GM23338 (cell line): Measurements from ENCODE around the gene HSPBAP1. TPM values are rescaled to one million over a fixed set of nuclear protein-coding genes. Genes with fewer than 3 reads are reported as not detected.

Experiments used
- ATAC-seq: fragments of 200-7000 bp; cut with Tn5 transposase; 3 replicates; pipeline ENCODE4 v1.9.1; 2020
- DNase-seq: peaks from one replicate; pipeline ENCODE4 v3.0.0-alpha.2; 2015; ENCODE audit warnings: low spot score
- H2AFZ ChIP-seq: fragments of 200-600 bp; sonication (generic); 2 replicates; pipeline ENCODE4 v1.8.0; 2016; ENCODE audit warnings: antibody characterized with exemption, mild to moderate bottlenecking, moderate library complexity
- H3F3A ChIP-seq: fragments of 200-600 bp; sonication (generic); replicated peaks from 2 replicates; pipeline ENCODE4 v1.8.0; 2017; ENCODE audit warnings: antibody characterized with exemption, mixed run types, low read depth
- H3K27ac ChIP-seq: fragments of 200-600 bp; sonication (generic); 2 replicates; pipeline ENCODE4 v1.6.1; 2016; ENCODE audit warnings: low read depth
- H3K27me3 ChIP-seq: fragments of 200-600 bp; sonication (generic); 2 replicates; pipeline ENCODE4 v1.8.0; 2016; ENCODE audit warnings: mild to moderate bottlenecking, mixed run types, moderate library complexity; ENCODE audit not compliant: insufficient read depth
- H3K36me3 ChIP-seq: fragments of 200-600 bp; sonication (generic); 2 replicates; pipeline ENCODE4 v1.8.0; 2016; ENCODE audit warnings: mild to moderate bottlenecking; ENCODE audit not compliant: insufficient read depth
- H3K4me1 ChIP-seq: fragments of 200-600 bp; sonication (generic); 2 replicates; pipeline ENCODE4 v1.8.0; 2016; ENCODE audit warnings: mild to moderate bottlenecking, moderate library complexity; ENCODE audit not compliant: insufficient read depth
- H3K4me2 ChIP-seq: fragments of 200-600 bp; sonication (generic); 2 replicates; pipeline ENCODE4 v1.7.1; 2017; ENCODE audit warnings: mixed run types
- H3K4me3 ChIP-seq: fragments of 200-600 bp; sonication (generic); 2 replicates; pipeline ENCODE4 v1.6.1; 2016; ENCODE audit warnings: mixed run types
- H3K79me2 ChIP-seq: fragments of 200-600 bp; sonication (generic); replicated peaks from 2 replicates; pipeline ENCODE4 v1.8.0; 2017; ENCODE audit warnings: mild to moderate bottlenecking; ENCODE audit not compliant: insufficient read depth
- H3K9me2 ChIP-seq: fragments of 200-600 bp; sonication (generic); 2 replicates; pipeline ENCODE4 v1.8.0; 2017; ENCODE audit not compliant: insufficient read depth
- H4K20me1 ChIP-seq: fragments of 200-600 bp; sonication (generic); replicated peaks from 2 replicates; pipeline ENCODE4 v1.8.0; 2017; ENCODE audit warnings: mild to moderate bottlenecking; ENCODE audit not compliant: insufficient read depth
- H3K27ac Mint-ChIP-seq: 2 replicates; pipeline ENCODE4 v1.8.0; 2020; ENCODE audit warnings: inconsistent platforms, mild to moderate bottlenecking, moderate library complexity, mixed read lengths
- H3K27me3 Mint-ChIP-seq: 3 replicates; pipeline ENCODE4 v1.8.0; 2022; ENCODE audit warnings: low read depth, mild to moderate bottlenecking, moderate library complexity, mixed read lengths, inconsistent platforms; ENCODE audit not compliant: insufficient read depth, poor library complexity
- H3K36me3 Mint-ChIP-seq: 3 replicates; pipeline ENCODE4 v1.8.0; 2021; ENCODE audit warnings: low read depth, mild to moderate bottlenecking, inconsistent platforms, moderate library complexity, mixed read lengths
- H3K4me1 Mint-ChIP-seq: 3 replicates; pipeline ENCODE4 v1.8.0; 2020; ENCODE audit warnings: mild to moderate bottlenecking, inconsistent platforms, mixed read lengths
- H3K4me3 Mint-ChIP-seq: 3 replicates; pipeline ENCODE4 v1.8.0; 2021; ENCODE audit warnings: moderate library complexity, mild to moderate bottlenecking, inconsistent platforms, mixed read lengths
- H3K9me3 Mint-ChIP-seq: 3 replicates; pipeline ENCODE4 v1.8.0; 2020; ENCODE audit warnings: moderate library complexity, mild to moderate bottlenecking, inconsistent platforms, mixed read lengths
- CREB1 ChIP-seq: fragments of 250-450 bp; sonication (Bioruptor Pico); IDR thresholded peaks from 2 replicates; pipeline ENCODE4 v1.5.0; 2020; ENCODE audit warnings: low read depth, mild to moderate bottlenecking, moderate library complexity
- CTCF ChIP-seq, 2 experiments: fragments of 200-600 bp in 1 of 2; sonication (generic) in 1 of 2; conservative IDR thresholded peaks; 2 replicates each; pipeline versions ENCODE4 v1.5.1 to v1.6.1; 2016 to 2017; ENCODE audit warnings: antibody characterized with exemption in 2 of 2, low read depth in 2 of 2, mild to moderate bottlenecking in 2 of 2, moderate library complexity in 1 of 2
- ETS1 ChIP-seq: IDR thresholded peaks from 2 replicates; pipeline ENCODE4 v1.6.1; 2016; ENCODE audit warnings: antibody characterized with exemption
- EZH2 ChIP-seq: fragments of 200-600 bp; sonication (generic); IDR thresholded peaks from one replicate; pipeline ENCODE4 v1.8.0; 2017; ENCODE audit warnings: antibody characterized with exemption, mild to moderate bottlenecking, low read depth; ENCODE audit not compliant: unreplicated experiment
- EZH2phosphoT487 ChIP-seq: fragments of 200-600 bp; sonication (generic); IDR thresholded peaks from one replicate; pipeline ENCODE4 v1.8.1; 2018; ENCODE audit warnings: antibody characterized with exemption; ENCODE audit not compliant: unreplicated experiment
- JUNB ChIP-seq: IDR thresholded peaks from one replicate; pipeline ENCODE4 v1.6.1; 2016; ENCODE audit warnings: antibody characterized with exemption; ENCODE audit not compliant: unreplicated experiment
- NANOG ChIP-seq: IDR thresholded peaks from 2 replicates; pipeline ENCODE4 v1.6.1; 2016; ENCODE audit warnings: antibody characterized with exemption, borderline replicate concordance
- POLR2AphosphoS5 ChIP-seq: IDR thresholded peaks from 2 replicates; pipeline ENCODE4 v1.6.1; 2016; ENCODE audit warnings: antibody characterized with exemption, low read depth
- REST ChIP-seq: IDR thresholded peaks from one replicate; pipeline ENCODE4 v1.6.1; 2018; ENCODE audit warnings: antibody characterized with exemption; ENCODE audit not compliant: unreplicated experiment
- STAT1 ChIP-seq: IDR thresholded peaks from one replicate; pipeline ENCODE4 v1.6.1; 2016; ENCODE audit warnings: antibody characterized with exemption; ENCODE audit not compliant: unreplicated experiment
- ZNF114 ChIP-seq: fragments of 250-450 bp; sonication (Bioruptor Pico); IDR thresholded peaks from 2 replicates; pipeline ENCODE4 v1.5.0; 2020; ENCODE audit warnings: mild to moderate bottlenecking, moderate library complexity
- ZNF331 ChIP-seq: fragments of 250-450 bp; sonication (Bioruptor Pico); IDR thresholded peaks from 2 replicates; pipeline ENCODE4 v1.5.0; 2020; ENCODE audit warnings: low read depth, mild to moderate bottlenecking, moderate library complexity
- ZNF462 ChIP-seq: fragments of 250-450 bp; sonication (Bioruptor Pico); IDR thresholded peaks from 2 replicates; pipeline ENCODE4 v1.5.0; 2020; ENCODE audit warnings: mild to moderate bottlenecking, moderate library complexity
- polyA plus RNA-seq: library from polyadenylated mRNA; unstranded; fragments of >200 nt; fragmentation: Nextera tagmentation; extraction: Ambion mirVana; gene quantifications from 2 replicates; pipeline ENCODE4 v1.2.1, GENCODE V29; 2016
- total RNA-seq: library from RNA; depleted of rRNA; stranded (reverse); fragments of >200 nt; shearing (Covaris generic); gene quantifications from 2 replicates; pipeline ENCODE4 v1.2.3, GENCODE V29; 2014

The HSPBAP1 gene
- total and polyA plus RNA-seq, 2 experiments from 2014 or later, result 8.0 to 11.7 TPM

GRCh38 chr3:122785231-122785630, 8.4 kb downstream of the HSPBAP1 start:
- TF ChIP-seq JUNB (no peak), ZNF331 (CRISPR knock-in tag) (no peak), ETS1 (no peak), NANOG (no peak), ZNF462 (CRISPR knock-in tag) (no peak), EZH2 (no peak), STAT1 (no peak), POLR2AphosphoS5 (no peak), REST (no peak), EZH2phosphoT487 (no peak), ZNF114 (no peak), CTCF (conservative IDR thresholded peaks at IDR 0.05; ENCODE audit: low read depth in 2 of 2) (no peak), CREB1 (no peak)
- H3K4me1 Mint-ChIP-seq, result no peaks in the 10 kb centered on the region
- H3K4me3 Mint-ChIP-seq, result no peak overlapping the region
- H3K36me3 ChIP-seq, result peaks cover 12% of the 10 kb centered on the region
- 0 out of 2 replicates have a peak, but pooled peaks cover 3% of the 10 kb centered on the region for H3K79me2 ChIP-seq
- H3K4me2 ChIP-seq, result no peak overlapping the region
- no peaks in the 10 kb centered on the region for H3K27me3 ChIP-seq
- H3K27ac ChIP-seq, result no peak overlapping the region
- H3K9me2 ChIP-seq, result 0 out of 2 replicates have a peak, but pooled peaks cover 2% of the 10 kb centered on the region
- no peaks in the 10 kb centered on the region for H3K27me3 Mint-ChIP-seq
- no peaks in the 10 kb centered on the region for H3F3A ChIP-seq
- peaks cover 8% of the 10 kb centered on the region for H3K9me3 Mint-ChIP-seq
- no peak for ATAC-seq
- no peak overlapping the region for H3K27ac Mint-ChIP-seq
- no peaks in the 10 kb centered on the region for H3K4me1 ChIP-seq
- H4K20me1 ChIP-seq, result no peaks in the 10 kb centered on the region
- no peak overlapping the region for H3K4me3 ChIP-seq
- DNase-seq, result no peak
- no peak overlapping the region for H2AFZ ChIP-seq
- peaks cover 15% of the 10 kb centered on the region for H3K36me3 Mint-ChIP-seq
